GM12875 (cell line): Measurements from ENCODE around the gene KERA.

Experiments used
- H3K4me3 ChIP-seq: one replicate; pipeline ENCODE4 v1.5.1; 2011; ENCODE audit warnings: low read depth, low read length, control low read depth
- TF ChIP-seq, protein P1 (sequence below): IDR thresholded peaks from 2 replicates; pipeline ENCODE4 v1.5.1; 2011; ENCODE audit warnings: low read depth, mild to moderate bottlenecking, control low read depth, inconsistent platforms, low read length, moderate library complexity, borderline replicate concordance; ENCODE audit not compliant: insufficient read depth

The KERA gene

DNA sequence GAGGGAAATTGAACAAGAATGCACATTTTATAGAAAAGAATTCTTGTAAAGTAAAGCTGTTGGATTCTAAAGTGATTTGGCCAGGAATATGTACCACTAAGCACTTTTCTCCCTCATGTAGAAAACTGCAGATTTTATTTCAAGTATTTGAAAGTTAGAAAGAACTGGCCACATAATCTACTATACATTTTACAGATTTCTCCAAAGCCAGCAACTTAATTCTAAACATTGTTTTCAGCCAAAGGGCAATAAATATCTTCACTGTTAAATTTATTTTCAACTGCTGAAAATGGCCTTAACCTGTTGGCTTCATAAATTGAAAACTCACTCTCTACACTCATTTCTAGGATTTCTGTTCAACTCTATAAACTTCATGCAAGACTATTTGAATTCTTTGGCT, 15.6 kb upstream of the KERA start:
- no peak overlapping the region for H3K4me3 ChIP-seq
- TF ChIP-seq, protein P1, sequence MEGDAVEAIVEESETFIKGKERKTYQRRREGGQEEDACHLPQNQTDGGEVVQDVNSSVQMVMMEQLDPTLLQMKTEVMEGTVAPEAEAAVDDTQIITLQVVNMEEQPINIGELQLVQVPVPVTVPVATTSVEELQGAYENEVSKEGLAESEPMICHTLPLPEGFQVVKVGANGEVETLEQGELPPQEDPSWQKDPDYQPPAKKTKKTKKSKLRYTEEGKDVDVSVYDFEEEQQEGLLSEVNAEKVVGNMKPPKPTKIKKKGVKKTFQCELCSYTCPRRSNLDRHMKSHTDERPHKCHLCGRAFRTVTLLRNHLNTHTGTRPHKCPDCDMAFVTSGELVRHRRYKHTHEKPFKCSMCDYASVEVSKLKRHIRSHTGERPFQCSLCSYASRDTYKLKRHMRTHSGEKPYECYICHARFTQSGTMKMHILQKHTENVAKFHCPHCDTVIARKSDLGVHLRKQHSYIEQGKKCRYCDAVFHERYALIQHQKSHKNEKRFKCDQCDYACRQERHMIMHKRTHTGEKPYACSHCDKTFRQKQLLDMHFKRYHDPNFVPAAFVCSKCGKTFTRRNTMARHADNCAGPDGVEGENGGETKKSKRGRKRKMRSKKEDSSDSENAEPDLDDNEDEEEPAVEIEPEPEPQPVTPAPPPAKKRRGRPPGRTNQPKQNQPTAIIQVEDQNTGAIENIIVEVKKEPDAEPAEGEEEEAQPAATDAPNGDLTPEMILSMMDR, result no peak

DNA sequence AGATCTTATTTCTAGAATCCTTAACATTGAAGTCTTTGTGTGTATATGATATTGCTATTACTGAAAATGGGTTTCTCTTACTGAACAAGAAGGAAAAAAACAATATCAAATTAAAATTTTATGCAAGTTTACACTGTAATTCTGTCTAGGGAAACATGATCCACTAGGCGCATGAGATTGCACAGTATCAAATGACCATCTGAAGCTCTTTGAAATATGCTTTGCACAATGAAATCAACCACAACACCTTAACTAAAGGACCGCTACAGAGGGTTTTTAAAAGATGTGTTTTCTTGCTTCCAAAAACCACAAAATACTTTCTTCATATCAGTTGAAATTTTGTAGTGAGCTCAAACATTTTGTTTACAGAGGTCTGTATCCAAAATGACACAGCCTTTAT, 15.1 kb upstream of the KERA start:
- H3K4me3 ChIP-seq, result no peak overlapping the region

DNA sequence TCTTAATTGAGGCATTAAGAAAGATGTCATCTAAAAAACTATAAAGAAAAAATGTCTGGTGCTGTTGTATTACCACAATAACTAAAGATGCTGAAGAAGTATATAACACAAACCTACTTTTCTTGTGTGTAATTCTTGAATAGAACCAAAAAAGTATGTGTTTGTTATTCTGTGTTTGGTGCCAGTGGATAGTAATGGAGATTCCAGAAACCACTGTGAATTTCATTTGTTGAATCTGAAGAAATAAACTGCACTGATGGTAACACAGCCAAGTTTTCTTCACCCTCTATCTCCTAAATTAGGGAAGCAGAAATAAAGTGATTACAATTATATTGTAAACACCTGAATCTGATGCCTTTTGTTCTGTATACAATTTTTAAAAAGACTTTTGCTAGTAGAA, 13.1 kb upstream of the KERA start:
- TF ChIP-seq, protein P1, result no peak
- no peak overlapping the region for H3K4me3 ChIP-seq

More for the DNA sequence above, 15.1 kb upstream of the KERA start:
- TF ChIP-seq, protein P1, result no peak

DNA sequence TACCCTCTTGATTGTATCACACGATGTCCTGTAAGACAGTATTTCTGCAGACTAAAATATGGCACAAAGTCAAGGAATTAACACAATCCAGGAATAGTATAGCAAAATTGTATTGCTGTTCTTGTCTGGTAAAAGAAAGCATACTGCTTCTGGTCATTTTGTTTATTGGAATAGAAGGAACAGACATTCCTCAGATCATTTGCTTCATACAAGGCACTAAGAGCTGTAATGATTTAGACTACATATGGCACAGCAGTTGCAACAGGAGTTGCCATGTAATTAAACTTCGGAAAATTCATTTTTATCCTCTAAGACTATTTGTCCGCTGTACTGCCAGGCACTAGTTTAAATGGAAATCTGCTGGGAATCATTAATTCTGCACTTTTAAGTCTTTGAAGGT, 7.6 kb upstream of the KERA start:
- TF ChIP-seq, protein P1, result no peak
- no peak overlapping the region for H3K4me3 ChIP-seq

DNA sequence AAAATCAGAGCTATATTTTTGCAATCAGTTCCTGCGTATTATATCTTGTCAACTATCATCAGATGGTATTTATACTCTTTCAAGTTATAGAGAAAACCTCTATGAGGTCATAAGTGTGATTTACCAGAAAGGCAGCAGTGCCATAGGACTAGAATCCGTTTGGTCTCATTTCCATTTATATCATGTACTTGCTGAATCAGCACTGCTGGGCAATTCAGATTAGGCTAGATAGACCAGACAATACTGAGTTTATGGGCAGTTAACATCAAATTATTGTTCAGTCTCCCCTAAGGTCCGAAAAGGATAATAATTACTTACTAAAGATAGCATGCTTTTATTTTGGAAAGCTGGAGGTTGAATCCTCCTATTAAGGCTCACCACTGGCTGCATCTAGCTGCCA, 6.8 kb upstream of the KERA start:
- TF ChIP-seq, protein P1, result no peak
- H3K4me3 ChIP-seq, result no peak overlapping the region

DNA sequence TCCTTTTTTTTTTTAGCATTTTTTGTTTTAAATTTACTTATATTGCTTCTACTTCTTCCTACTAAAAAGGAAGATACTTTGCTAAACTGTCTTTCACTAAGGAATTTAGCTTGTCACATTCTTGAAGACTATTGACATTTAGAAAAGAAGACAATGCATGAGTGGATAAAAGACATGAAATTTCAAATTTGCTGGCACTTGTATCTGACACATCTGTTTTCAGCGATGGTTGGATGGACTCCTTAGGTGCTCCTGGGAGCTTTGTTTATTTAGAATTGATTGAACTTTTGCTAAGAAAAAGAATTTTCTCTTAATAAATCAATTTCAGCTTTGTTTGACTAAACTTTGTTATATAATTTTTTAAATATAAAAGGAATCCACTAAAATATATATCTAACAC, 3.3 kb upstream of the KERA start:
- TF ChIP-seq, protein P1, result no peak
- H3K4me3 ChIP-seq, result no peak overlapping the region

DNA sequence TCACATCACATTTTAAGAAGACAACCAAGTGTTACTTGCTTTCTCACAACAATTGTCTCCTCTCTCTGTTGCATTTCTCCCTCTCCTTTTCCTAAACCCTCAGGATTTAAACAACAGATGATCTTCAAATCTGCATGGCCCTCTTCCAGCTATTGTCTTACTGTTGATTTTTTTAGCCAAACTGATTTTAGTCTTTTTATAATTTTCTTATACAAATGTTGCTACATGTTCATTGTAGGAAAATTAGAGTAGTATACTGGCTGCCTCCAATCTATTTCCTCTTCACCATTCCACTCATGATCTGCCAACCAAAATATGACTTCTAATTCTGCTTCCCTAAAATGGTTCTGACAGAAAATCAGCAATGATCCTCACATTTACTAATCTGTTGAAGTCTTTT, 1.4 kb upstream of the KERA start:
- no peak overlapping the region for H3K4me3 ChIP-seq
- TF ChIP-seq, protein P1, result no peak
